Measurements from ENCODE around the gene PEX5.

PEX5 gene
- total RNA-seq = 4.1 to 18.3 (median 13.6) reads per million in 18 experiments

GRCh38 chr12:7189398-7190267, at the start of gene PEX5:
TSS of gene PEX5 (plus strand) at chr12:7189686. CDS start at chr12:7190378, 692 bp downstream.
- peak; percentile 84 to 93 for DNase-seq

GRCh38 chr12:7141351-7142005, 48.0 kb upstream of the PEX5 start:
- no peak for DNase-seq

GRCh38 chr12:7142056-7142644, 47.3 kb upstream of the PEX5 start:
- peak; percentile 49 to 62 for DNase-seq

GRCh38 chr12:7142809-7143465, 46.5 kb upstream of the PEX5 start:
- no peak for DNase-seq

- no peak for DNase-seq
These were observed 45.9 kb upstream of the PEX5 start for GRCh38 chr12:7143564-7143963.

GRCh38 chr12:7144414-7145120, 44.9 kb upstream of the PEX5 start:
- DNase-seq = peak; percentile 13 to 43

GRCh38 chr12:7145671-7146070, 43.8 kb upstream of the PEX5 start:
- no peak for DNase-seq

GRCh38 chr12:7146228-7146627, 43.3 kb upstream of the PEX5 start:
- no peak for DNase-seq

GRCh38 chr12:7146906-7147305, 42.6 kb upstream of the PEX5 start:
- DNase-seq = no peak

- DNase-seq = no peak
These were observed 39.1 kb upstream of the PEX5 start for GRCh38 chr12:7150356-7150755.

GRCh38 chr12:7150841-7151240, 38.6 kb upstream of the PEX5 start:
- DNase-seq = no peak

- DNase-seq = no peak
These were observed 38.0 kb upstream of the PEX5 start for GRCh38 chr12:7151532-7151931.

- no peak for DNase-seq
These were observed 36.7 kb upstream of the PEX5 start for GRCh38 chr12:7152818-7153217.

- DNase-seq = no peak
These were observed 35.4 kb upstream of the PEX5 start for GRCh38 chr12:7154042-7154441.

GRCh38 chr12:7154901-7155470, 34.5 kb upstream of the PEX5 start:
- no peak for DNase-seq

- DNase-seq = no peak
These were observed 33.9 kb upstream of the PEX5 start for GRCh38 chr12:7155471-7156034.

- no peak for DNase-seq
These were observed 33.0 kb upstream of the PEX5 start for GRCh38 chr12:7156259-7157197.

- DNase-seq = no peak
These were observed 32.1 kb upstream of the PEX5 start for GRCh38 chr12:7157391-7157790.

- DNase-seq = no peak
These were observed 30.5 kb upstream of the PEX5 start for GRCh38 chr12:7158781-7159609.

- DNase-seq = no peak
These were observed 29.3 kb upstream of the PEX5 start for GRCh38 chr12:7160183-7160582.

Measured in inflammatory macrophage (primary cell).